ENCODE data around the gene ZMYND10. TPM values are rescaled to one million over a fixed set of nuclear protein-coding genes. Genes with fewer than 3 reads are reported as not detected.

Gene ZMYND10
- 0.81 TPM for polyA plus RNA-seq (2013, experiment 1 of 2)
- 0.61 TPM for polyA plus RNA-seq (2013, experiment 2 of 2)

GRCh38 chr3:50345586-50346234 is at the start of gene ZMYND10:
TSS of gene ZMYND10 (minus strand) at chr3:50345732. CDS start at chr3:50345579, 153 bp downstream.
- Histone ChIP-seq H3K9me3 (ENCODE audit: control insufficient read depth, low read length) (no peaks in the 10 kb centered on the region), H3K4me3 (ENCODE audit: extremely low read depth, insufficient read depth, low read length, poor library complexity, severe bottlenecking) (peak within 1 kb of the TSS; percentile 31), H3K36me3 (ENCODE audit: control insufficient read depth, insufficient read depth, low read length) (peaks cover 13% of the 10 kb centered on the region), H3K4me1 (ENCODE audit: control insufficient read depth, insufficient read depth, low read length, poor library complexity, severe bottlenecking) (peaks cover 6% of the 10 kb centered on the region), H3K27ac (ENCODE audit: low read depth, low read length, severe bottlenecking) (no peak within 1 kb of the TSS)
- WGBS, 2 experiments (ENCODE audit: insufficient coverage in 2 of 2) = 13 to 14% methylated on average over 44 to 45 of the region's 45 CpGs

DNA sequence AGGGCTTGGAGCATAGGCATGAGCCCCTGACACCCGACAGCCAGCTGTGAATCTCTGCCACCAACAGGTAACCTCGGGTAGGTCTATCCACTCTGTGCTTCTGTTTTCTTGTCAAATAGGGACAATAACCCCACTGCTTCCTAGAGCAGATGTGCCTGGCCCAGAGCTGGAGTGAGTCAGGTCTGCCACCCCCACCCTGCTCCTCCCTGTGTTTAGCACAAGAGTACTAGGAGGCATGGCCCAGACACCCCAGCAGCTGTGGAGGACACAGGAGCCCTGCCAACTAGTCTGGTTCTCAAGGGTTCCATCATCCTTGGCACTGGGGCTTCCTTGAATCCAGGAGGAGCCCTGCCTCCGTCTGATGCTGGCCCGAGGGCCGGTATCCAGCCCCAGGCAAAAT is 47.5 kb upstream of the ZMYND10 start:
- no peak overlapping the region for H3K27ac ChIP-seq (ENCODE audit: low read depth, low read length, severe bottlenecking)
- H3K4me1 ChIP-seq (ENCODE audit: control insufficient read depth, insufficient read depth, low read length, poor library complexity, severe bottlenecking) = peaks cover 8% of the 10 kb centered on the region
- 86 to 93% methylated on average over 5 of the region's 5 CpGs for WGBS, 2 experiments (ENCODE audit: insufficient coverage in 2 of 2)
- no peak overlapping the region for H3K4me3 ChIP-seq (ENCODE audit: extremely low read depth, insufficient read depth, low read length, poor library complexity, severe bottlenecking)
- no peaks in the 10 kb centered on the region for H3K9me3 ChIP-seq (ENCODE audit: control insufficient read depth, low read length)
- no peaks in the 10 kb centered on the region for H3K36me3 ChIP-seq (ENCODE audit: control insufficient read depth, insufficient read depth, low read length)

DNA sequence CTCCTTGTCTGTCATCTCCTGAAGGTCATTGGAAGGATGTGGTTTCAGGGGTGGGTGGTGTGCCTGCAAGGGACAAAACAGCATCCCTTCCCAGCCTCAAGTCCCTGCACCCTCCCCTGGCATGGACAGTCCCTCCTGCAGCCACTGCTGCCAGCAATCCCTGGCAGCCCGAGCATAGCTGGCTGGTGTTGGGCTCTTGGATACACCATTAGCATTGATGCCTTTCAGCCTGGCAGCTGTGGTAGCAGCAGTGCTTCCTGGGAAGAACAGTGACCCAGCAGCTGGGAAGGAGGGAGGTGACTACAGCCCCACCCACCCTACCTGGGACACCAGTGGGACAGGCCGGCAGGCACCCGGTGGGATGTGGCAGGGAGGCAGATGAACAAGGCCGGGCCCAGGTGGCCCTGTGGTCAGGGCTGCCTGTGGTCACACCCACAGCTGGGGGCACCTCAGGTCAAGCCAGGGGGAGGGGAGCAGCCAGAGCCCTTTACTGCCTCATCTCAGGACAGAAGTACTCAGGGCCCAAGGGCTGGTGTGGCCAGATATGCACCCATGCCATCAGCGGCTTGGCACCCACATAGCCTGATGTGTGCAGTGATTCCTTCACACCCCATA is 46.7 kb upstream of the ZMYND10 start:
- H3K4me1 ChIP-seq (ENCODE audit: control insufficient read depth, insufficient read depth, low read length, poor library complexity, severe bottlenecking) = peaks cover 8% of the 10 kb centered on the region
- no peak overlapping the region for H3K4me3 ChIP-seq (ENCODE audit: extremely low read depth, insufficient read depth, low read length, poor library complexity, severe bottlenecking)
- no peak overlapping the region for H3K27ac ChIP-seq (ENCODE audit: low read depth, low read length, severe bottlenecking)
- 75 to 76% methylated on average over 4 to 5 of the region's 5 CpGs for WGBS, 2 experiments (ENCODE audit: insufficient coverage in 2 of 2)
- H3K9me3 ChIP-seq (ENCODE audit: control insufficient read depth, low read length) = no peaks in the 10 kb centered on the region
- H3K36me3 ChIP-seq (ENCODE audit: control insufficient read depth, insufficient read depth, low read length) = no peaks in the 10 kb centered on the region

DNA sequence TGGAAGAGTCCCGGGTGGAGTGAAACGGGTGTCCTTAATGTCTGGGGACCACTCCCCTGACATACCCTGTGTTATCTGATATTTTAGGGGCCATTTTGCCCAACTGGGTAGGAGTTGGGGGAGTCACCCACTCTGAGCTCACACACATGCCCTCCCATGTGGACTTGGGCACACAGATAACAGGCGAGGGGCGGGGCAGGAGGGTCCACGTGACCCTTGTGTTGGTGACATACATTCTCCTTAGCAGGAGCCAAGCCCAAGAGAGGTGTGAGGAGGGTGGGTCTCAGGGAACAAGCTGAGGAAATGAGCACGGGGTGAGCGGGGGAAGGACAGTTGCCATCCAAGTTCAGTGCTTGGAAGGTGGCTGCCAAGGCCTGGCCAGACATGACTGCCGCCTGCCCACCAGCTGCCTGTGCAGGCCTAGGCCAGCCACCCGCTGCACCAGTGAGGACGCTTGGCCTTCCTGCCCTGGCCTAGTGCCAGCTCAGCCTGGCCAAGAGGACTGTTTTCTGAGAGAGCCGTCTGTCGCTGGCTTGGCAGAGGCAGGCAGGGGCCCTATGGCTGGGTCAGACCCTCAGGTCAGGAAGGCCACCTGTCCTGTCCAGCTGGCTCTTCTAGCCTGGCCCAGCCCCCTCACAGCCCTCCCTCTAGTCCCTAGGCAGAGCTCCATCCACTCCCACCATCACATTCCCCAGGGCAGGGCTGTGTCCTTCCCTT is 45.1 kb upstream of the ZMYND10 start:
- Histone ChIP-seq H3K27ac (ENCODE audit: low read depth, low read length, severe bottlenecking) (no peak overlapping the region), H3K4me1 (ENCODE audit: control insufficient read depth, insufficient read depth, low read length, poor library complexity, severe bottlenecking) (peaks cover 8% of the 10 kb centered on the region), H3K36me3 (ENCODE audit: control insufficient read depth, insufficient read depth, low read length) (no peaks in the 10 kb centered on the region), H3K9me3 (ENCODE audit: control insufficient read depth, low read length) (no peaks in the 10 kb centered on the region), H3K4me3 (ENCODE audit: extremely low read depth, insufficient read depth, low read length, poor library complexity, severe bottlenecking) (no peak overlapping the region)
- 87 to 95% methylated on average over 7 to 11 of the region's 12 CpGs for WGBS, 2 experiments (ENCODE audit: insufficient coverage in 2 of 2)

- no peaks in the 10 kb centered on the region for H3K9me3 ChIP-seq (ENCODE audit: control insufficient read depth, low read length)
- peaks cover 8% of the 10 kb centered on the region for H3K4me1 ChIP-seq (ENCODE audit: control insufficient read depth, insufficient read depth, low read length, poor library complexity, severe bottlenecking)
- no peaks in the 10 kb centered on the region for H3K36me3 ChIP-seq (ENCODE audit: control insufficient read depth, insufficient read depth, low read length)
- H3K27ac ChIP-seq (ENCODE audit: low read depth, low read length, severe bottlenecking) = no peak overlapping the region
- 86 to 97% methylated on average over 2 to 6 of the region's 6 CpGs for WGBS, 2 experiments (ENCODE audit: insufficient coverage in 2 of 2)
- no peak overlapping the region for H3K4me3 ChIP-seq (ENCODE audit: extremely low read depth, insufficient read depth, low read length, poor library complexity, severe bottlenecking)
Observed at GRCh38 chr3:50389414-50389767, 43.9 kb upstream of the ZMYND10 start.

- no peak overlapping the region for H3K4me3 ChIP-seq (ENCODE audit: extremely low read depth, insufficient read depth, low read length, poor library complexity, severe bottlenecking)
- WGBS, 2 experiments (ENCODE audit: insufficient coverage in 2 of 2) = 72 to 82% methylated on average over 5 to 14 of the region's 22 CpGs
- H3K4me1 ChIP-seq (ENCODE audit: control insufficient read depth, insufficient read depth, low read length, poor library complexity, severe bottlenecking) = peaks cover 8% of the 10 kb centered on the region
- no peaks in the 10 kb centered on the region for H3K9me3 ChIP-seq (ENCODE audit: control insufficient read depth, low read length)
- H3K27ac ChIP-seq (ENCODE audit: low read depth, low read length, severe bottlenecking) = no peak overlapping the region
- no peaks in the 10 kb centered on the region for H3K36me3 ChIP-seq (ENCODE audit: control insufficient read depth, insufficient read depth, low read length)
Observed at GRCh38 chr3:50388720-50389413, 43.3 kb upstream of the ZMYND10 start.

DNA sequence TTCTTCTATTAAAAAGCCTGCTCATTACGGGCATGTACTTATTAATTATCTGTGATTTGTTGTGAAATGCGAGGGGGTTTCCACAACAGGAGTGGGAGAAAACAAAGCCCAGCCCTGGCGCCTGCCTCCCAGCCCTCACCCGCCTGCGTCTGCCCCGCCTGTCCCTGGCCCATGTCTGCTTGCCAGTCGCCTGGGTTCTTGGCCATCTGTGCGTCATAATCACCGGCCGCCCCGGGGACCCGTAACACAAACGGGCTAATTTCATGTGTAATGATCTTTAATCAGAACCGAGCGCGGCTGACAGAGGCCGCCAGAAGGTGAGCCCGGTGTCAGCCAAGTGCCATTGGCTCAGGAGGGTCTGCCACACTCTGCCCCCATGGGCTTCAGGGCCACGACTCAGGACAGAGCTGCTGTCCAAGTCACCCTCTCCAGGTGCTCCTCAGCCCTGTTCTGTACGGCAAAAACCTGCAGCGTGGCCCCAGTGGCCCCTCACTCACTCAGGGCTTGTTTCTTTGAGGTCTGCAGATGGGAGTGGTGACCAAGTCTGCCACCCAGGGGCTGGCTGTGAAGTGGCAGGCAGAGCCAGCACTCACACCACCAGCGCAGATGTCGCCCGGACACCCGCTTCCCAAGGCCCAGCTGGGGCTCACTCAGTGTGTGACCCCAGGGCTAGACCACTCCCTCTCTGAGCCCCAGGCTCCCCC is 42.6 kb upstream of the ZMYND10 start:
- H3K36me3 ChIP-seq (ENCODE audit: control insufficient read depth, insufficient read depth, low read length) = no peaks in the 10 kb centered on the region
- WGBS, 2 experiments (ENCODE audit: insufficient coverage in 2 of 2) = 81 to 82% methylated on average over 22 to 25 of the region's 25 CpGs
- H3K27ac ChIP-seq (ENCODE audit: low read depth, low read length, severe bottlenecking) = no peak overlapping the region
- H3K9me3 ChIP-seq (ENCODE audit: control insufficient read depth, low read length) = no peaks in the 10 kb centered on the region
- H3K4me3 ChIP-seq (ENCODE audit: extremely low read depth, insufficient read depth, low read length, poor library complexity, severe bottlenecking) = no peak overlapping the region
- peaks cover 8% of the 10 kb centered on the region for H3K4me1 ChIP-seq (ENCODE audit: control insufficient read depth, insufficient read depth, low read length, poor library complexity, severe bottlenecking)

DNA sequence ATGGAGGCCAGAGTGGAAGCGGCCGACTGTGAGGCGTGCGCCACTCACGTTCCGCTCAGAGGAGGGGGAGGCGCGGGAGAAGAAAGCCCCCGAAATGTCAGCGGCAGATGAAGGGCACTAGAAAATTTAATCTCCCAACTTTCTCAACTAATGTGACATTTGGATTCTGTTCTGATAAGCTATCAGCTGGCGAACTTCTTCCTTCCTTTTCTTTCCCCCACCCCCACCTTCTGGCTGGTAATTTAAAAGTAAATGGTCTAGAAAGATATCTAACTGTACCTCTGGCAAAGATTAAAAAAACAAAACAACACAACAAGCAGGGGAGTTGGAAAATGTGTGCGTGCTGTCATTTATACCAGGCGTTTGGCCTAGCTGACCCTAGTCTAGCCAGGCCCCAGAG is 40.2 kb upstream of the ZMYND10 start:
- Histone ChIP-seq H3K36me3 (ENCODE audit: control insufficient read depth, insufficient read depth, low read length) (no peaks in the 10 kb centered on the region), H3K4me1 (ENCODE audit: control insufficient read depth, insufficient read depth, low read length, poor library complexity, severe bottlenecking) (peaks cover 8% of the 10 kb centered on the region), H3K4me3 (ENCODE audit: extremely low read depth, insufficient read depth, low read length, poor library complexity, severe bottlenecking) (no peak overlapping the region), H3K27ac (ENCODE audit: low read depth, low read length, severe bottlenecking) (no peak overlapping the region), H3K9me3 (ENCODE audit: control insufficient read depth, low read length) (no peaks in the 10 kb centered on the region)
- 85 to 87% methylated on average over 9 to 11 of the region's 13 CpGs for WGBS, 2 experiments (ENCODE audit: insufficient coverage in 2 of 2)

DNA sequence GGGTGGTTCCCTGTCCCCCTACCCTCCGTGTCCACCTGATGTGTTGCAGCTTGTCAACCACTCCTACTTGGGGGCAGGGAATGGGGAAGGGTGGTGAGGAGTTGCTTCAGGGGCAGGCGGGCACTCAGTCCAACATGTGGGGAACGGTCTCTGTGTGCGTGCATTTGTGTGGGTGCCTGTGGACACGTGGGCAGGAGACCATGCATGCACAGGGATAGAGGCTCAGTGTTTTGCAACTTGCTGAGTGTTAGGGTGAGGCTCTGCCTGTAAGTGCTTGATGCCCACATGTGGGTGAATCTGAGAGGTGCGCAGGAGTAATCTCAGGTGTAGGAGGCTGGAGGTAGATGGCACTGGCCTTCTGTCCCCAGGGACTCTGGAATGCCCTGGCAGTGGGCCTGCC is 38.2 kb upstream of the ZMYND10 start:
- Histone ChIP-seq H3K36me3 (ENCODE audit: control insufficient read depth, insufficient read depth, low read length) (no peaks in the 10 kb centered on the region), H3K4me1 (ENCODE audit: control insufficient read depth, insufficient read depth, low read length, poor library complexity, severe bottlenecking) (peaks cover 5% of the 10 kb centered on the region), H3K9me3 (ENCODE audit: control insufficient read depth, low read length) (no peaks in the 10 kb centered on the region), H3K27ac (ENCODE audit: low read depth, low read length, severe bottlenecking) (no peak overlapping the region), H3K4me3 (ENCODE audit: extremely low read depth, insufficient read depth, low read length, poor library complexity, severe bottlenecking) (no peak overlapping the region)
- 74 to 94% methylated on average over 4 to 6 of the region's 6 CpGs for WGBS, 2 experiments (ENCODE audit: insufficient coverage in 2 of 2)

GRCh38 chr3:50382722-50383121 is 37.2 kb upstream of the ZMYND10 start:
- Histone ChIP-seq H3K4me1 (ENCODE audit: control insufficient read depth, insufficient read depth, low read length, poor library complexity, severe bottlenecking) (no peaks in the 10 kb centered on the region), H3K4me3 (ENCODE audit: extremely low read depth, insufficient read depth, low read length, poor library complexity, severe bottlenecking) (no peak overlapping the region), H3K27ac (ENCODE audit: low read depth, low read length, severe bottlenecking) (no peak overlapping the region), H3K36me3 (ENCODE audit: control insufficient read depth, insufficient read depth, low read length) (no peaks in the 10 kb centered on the region), H3K9me3 (ENCODE audit: control insufficient read depth, low read length) (no peaks in the 10 kb centered on the region)
- WGBS, 2 experiments (ENCODE audit: insufficient coverage in 2 of 2) = 69 to 83% methylated on average over 3 to 10 of the region's 12 CpGs

Measured in mesodermal cell (in vitro differentiated cells).